ENCODE measurements around the gene TFF1.

The TFF1 gene

GRCh38 chr21:42346866-42347600, 19.3 kb downstream of the TFF1 start:
- Histone ChIP-seq H3K4me3 (ENCODE audit: low read length) (no peak overlapping the region), H3K36me3 (replicated peaks; ENCODE audit: low read depth, low read length) (no peaks in the 10 kb centered on the region), H3K4me1 (ENCODE audit: low read length) (no peaks in the 10 kb centered on the region), H3K27ac (ENCODE audit: low read length) (no peak overlapping the region), H3K4me2 (ENCODE audit: low read length) (no peak overlapping the region), H3K79me2 (ENCODE audit: low read length) (no peaks in the 10 kb centered on the region), H3K9me3 (ENCODE audit: insufficient read depth, low read length) (no peaks in the 10 kb centered on the region), H3K27me3 (ENCODE audit: low read depth, low read length) (no peaks in the 10 kb centered on the region), H3K9ac (ENCODE audit: low read length) (no peak overlapping the region), H2AFZ (ENCODE audit: low read depth, low read length) (no peak overlapping the region), H4K20me1 (ENCODE audit: insufficient read depth, low read length) (no peaks in the 10 kb centered on the region)
- TF ChIP-seq CTCF (IDR thresholded peaks at IDR 0.05; ENCODE audit: low read depth, low read length) (no peak), EZH2phosphoT487 (IDR thresholded peaks at IDR 0.05; ENCODE audit: low read depth) (no peak)

- Histone ChIP-seq H3K27ac (ENCODE audit: low read length) (no peak overlapping the region), H3K79me2 (ENCODE audit: low read length) (no peaks in the 10 kb centered on the region), H3K4me1 (ENCODE audit: low read length) (no peaks in the 10 kb centered on the region), H3K4me3 (ENCODE audit: low read length) (no peak overlapping the region), H2AFZ (ENCODE audit: low read depth, low read length) (no peak overlapping the region), H4K20me1 (ENCODE audit: insufficient read depth, low read length) (no peaks in the 10 kb centered on the region), H3K9ac (ENCODE audit: low read length) (no peak overlapping the region), H3K4me2 (ENCODE audit: low read length) (no peak overlapping the region), H3K36me3 (replicated peaks; ENCODE audit: low read depth, low read length) (no peaks in the 10 kb centered on the region), H3K27me3 (ENCODE audit: low read depth, low read length) (no peaks in the 10 kb centered on the region), H3K9me3 (ENCODE audit: insufficient read depth, low read length) (no peaks in the 10 kb centered on the region)
- no peak for TF ChIP-seq EZH2phosphoT487 (IDR thresholded peaks at IDR 0.05; ENCODE audit: low read depth)
- no peak for TF ChIP-seq CTCF (IDR thresholded peaks at IDR 0.05; ENCODE audit: low read depth, low read length)
Measured at GRCh38 chr21:42346441-42346840, 19.9 kb downstream of the TFF1 start.

- H2AFZ ChIP-seq (ENCODE audit: low read depth, low read length) = no peak overlapping the region
- no peaks in the 10 kb centered on the region for H3K36me3 ChIP-seq (replicated peaks; ENCODE audit: low read depth, low read length)
- no peaks in the 10 kb centered on the region for H3K9me3 ChIP-seq (ENCODE audit: insufficient read depth, low read length)
- H3K4me2 ChIP-seq (ENCODE audit: low read length) = no peak overlapping the region
- no peaks in the 10 kb centered on the region for H4K20me1 ChIP-seq (ENCODE audit: insufficient read depth, low read length)
- no peak overlapping the region for H3K4me3 ChIP-seq (ENCODE audit: low read length)
- H3K79me2 ChIP-seq (ENCODE audit: low read length) = no peaks in the 10 kb centered on the region
- H3K27ac ChIP-seq (ENCODE audit: low read length) = no peak overlapping the region
- TF ChIP-seq CTCF (IDR thresholded peaks at IDR 0.05; ENCODE audit: low read depth, low read length) = no peak
- TF ChIP-seq EZH2phosphoT487 (IDR thresholded peaks at IDR 0.05; ENCODE audit: low read depth) = no peak
- H3K27me3 ChIP-seq (ENCODE audit: low read depth, low read length) = no peaks in the 10 kb centered on the region
- H3K4me1 ChIP-seq (ENCODE audit: low read length) = peaks cover under 1% of the 10 kb centered on the region; the same call in 1 of the 2 replicates
- H3K9ac ChIP-seq (ENCODE audit: low read length) = no peak overlapping the region
Measured at GRCh38 chr21:42344631-42345030, 21.7 kb downstream of the TFF1 start.

GRCh38 chr21:42343963-42344510, 22.3 kb downstream of the TFF1 start:
- H3K4me1 ChIP-seq (ENCODE audit: low read length) = peaks cover 7% of the 10 kb centered on the region
- no peak for TF ChIP-seq CTCF (IDR thresholded peaks at IDR 0.05; ENCODE audit: low read depth, low read length)
- no peak for TF ChIP-seq EZH2phosphoT487 (IDR thresholded peaks at IDR 0.05; ENCODE audit: low read depth)
- no peak overlapping the region for H3K4me2 ChIP-seq (ENCODE audit: low read length)
- H3K79me2 ChIP-seq (ENCODE audit: low read length) = no peaks in the 10 kb centered on the region
- no peaks in the 10 kb centered on the region for H3K27me3 ChIP-seq (ENCODE audit: low read depth, low read length)
- no peak overlapping the region for H3K4me3 ChIP-seq (ENCODE audit: low read length)
- H3K9me3 ChIP-seq (ENCODE audit: insufficient read depth, low read length) = no peaks in the 10 kb centered on the region
- no peaks in the 10 kb centered on the region for H4K20me1 ChIP-seq (ENCODE audit: insufficient read depth, low read length)
- no peak overlapping the region for H2AFZ ChIP-seq (ENCODE audit: low read depth, low read length)
- H3K36me3 ChIP-seq (replicated peaks; ENCODE audit: low read depth, low read length) = no peaks in the 10 kb centered on the region
- no peak overlapping the region for H3K9ac ChIP-seq (ENCODE audit: low read length)
- no peak overlapping the region for H3K27ac ChIP-seq (ENCODE audit: low read length)

Data from OCI-LY3 (cell line).